Erythroblast (primary cell): ENCODE results near the gene ECI1.

ENCODE experiments used
- GATA1 ChIP-seq: IDR thresholded peaks from 2 replicates; pipeline ENCODE4 v1.6.1; 2011; ENCODE audit warnings: low read depth, mild to moderate bottlenecking, control low read depth, low read length, moderate library complexity
- POLR2A ChIP-seq: IDR thresholded peaks from 2 replicates; pipeline ENCODE4 v1.6.1; 2011; ENCODE audit warnings: mild to moderate bottlenecking, low read length

DNA sequence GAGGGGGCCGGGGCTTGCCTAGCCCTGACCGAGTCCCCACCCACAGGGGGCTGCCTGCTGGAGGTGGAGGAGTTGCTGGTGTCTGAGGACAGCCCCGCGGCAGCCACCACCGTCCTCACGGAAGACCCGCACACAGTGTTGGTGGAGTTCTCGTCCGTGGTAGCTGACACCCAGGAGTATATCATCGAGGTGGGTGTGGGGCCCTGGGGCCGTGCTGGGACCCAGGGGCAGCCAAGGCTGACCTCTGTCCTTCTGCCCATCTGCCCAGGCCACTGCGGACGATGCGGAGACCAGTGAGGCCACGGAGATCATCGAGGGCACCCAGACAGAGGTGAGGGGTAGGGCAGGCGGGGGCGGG lies 16.6 kb downstream of the ECI1 start:
- TF ChIP-seq POLR2A (no peak), GATA1 (no peak)
